ENCODE data around the gene GUCY1A1. TPM values are rescaled to one million over a fixed set of nuclear protein-coding genes. Genes with fewer than 3 reads are reported as not detected.

GUCY1A1 gene
- total RNA-seq, 1 donor from 2014 or later = 0.79 TPM

GRCh38 chr4:155679343-155679742, 12.7 kb downstream of the GUCY1A1 start:
- DNase-seq (ENCODE audit: low read depth) = peak; percentile 90

DNA sequence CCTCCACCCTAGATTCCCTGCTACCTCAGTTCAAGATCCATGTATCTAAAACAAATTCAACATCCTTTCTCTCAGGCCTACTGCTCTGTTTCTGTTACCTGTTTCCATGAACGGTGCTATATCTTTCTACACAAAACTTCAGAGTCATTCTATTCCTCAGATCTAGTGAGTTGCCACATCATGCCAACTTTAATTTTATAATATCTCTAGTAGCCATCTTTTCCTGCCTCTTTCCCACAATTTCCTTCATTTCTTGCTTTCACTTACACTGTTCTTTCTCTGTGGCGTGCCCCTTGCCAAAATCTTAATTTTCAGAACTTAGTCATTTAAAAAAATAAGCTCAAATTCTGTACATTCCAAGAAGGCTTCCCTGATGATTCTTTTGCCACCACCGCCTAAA, 15.2 kb downstream of the GUCY1A1 start:
- H3K27me3 ChIP-seq (ENCODE audit: control insufficient read depth, insufficient read depth, low read length) = no peaks in the 10 kb centered on the region
- DNase-seq (ENCODE audit: low read depth) (no peak), FAIRE-seq (no peak)
- no peak overlapping the region for H3K4me3 ChIP-seq (ENCODE audit: low read depth, low read length)
- TF ChIP-seq CTCF (IDR thresholded peaks at IDR 0.05; ENCODE audit: insufficient read depth, low read length, severe bottlenecking) = no peak
- no peaks in the 10 kb centered on the region for H3K36me3 ChIP-seq (ENCODE audit: control insufficient read depth, insufficient read depth, low read length)

More at GRCh38 chr4:155679343-155679742, 12.7 kb downstream of the GUCY1A1 start:
- Histone ChIP-seq H3K4me3 (ENCODE audit: low read depth, low read length) (no peak overlapping the region), H3K27me3 (ENCODE audit: control insufficient read depth, insufficient read depth, low read length) (no peaks in the 10 kb centered on the region), H3K36me3 (ENCODE audit: control insufficient read depth, insufficient read depth, low read length) (no peaks in the 10 kb centered on the region)
- TF ChIP-seq CTCF (IDR thresholded peaks at IDR 0.05; ENCODE audit: insufficient read depth, low read length, severe bottlenecking) = no peak
- no peak for FAIRE-seq

- DNase-seq (ENCODE audit: low read depth) (no peak), FAIRE-seq (no peak)
- Histone ChIP-seq H3K4me3 (ENCODE audit: low read depth, low read length) (no peak overlapping the region), H3K36me3 (ENCODE audit: control insufficient read depth, insufficient read depth, low read length) (no peaks in the 10 kb centered on the region), H3K27me3 (ENCODE audit: control insufficient read depth, insufficient read depth, low read length) (no peaks in the 10 kb centered on the region)
- no peak for TF ChIP-seq CTCF (IDR thresholded peaks at IDR 0.05; ENCODE audit: insufficient read depth, low read length, severe bottlenecking)
These were observed 17.8 kb downstream of the GUCY1A1 start for GRCh38 chr4:155684423-155684822.

GRCh38 chr4:155684892-155685541, 18.4 kb downstream of the GUCY1A1 start:
- no peak for FAIRE-seq
- TF ChIP-seq CTCF (IDR thresholded peaks at IDR 0.05; ENCODE audit: insufficient read depth, low read length, severe bottlenecking) = no peak
- DNase-seq (ENCODE audit: low read depth) = no peak
- Histone ChIP-seq H3K36me3 (ENCODE audit: control insufficient read depth, insufficient read depth, low read length) (no peaks in the 10 kb centered on the region), H3K4me3 (ENCODE audit: low read depth, low read length) (no peak overlapping the region), H3K27me3 (ENCODE audit: control insufficient read depth, insufficient read depth, low read length) (no peaks in the 10 kb centered on the region)

- no peaks in the 10 kb centered on the region for H3K36me3 ChIP-seq (ENCODE audit: control insufficient read depth, insufficient read depth, low read length)
- TF ChIP-seq CTCF (IDR thresholded peaks at IDR 0.05; ENCODE audit: insufficient read depth, low read length, severe bottlenecking) = no peak
- FAIRE-seq (no peak), DNase-seq (ENCODE audit: low read depth) (no peak)
- H3K27me3 ChIP-seq (ENCODE audit: control insufficient read depth, insufficient read depth, low read length) = no peaks in the 10 kb centered on the region
- H3K4me3 ChIP-seq (ENCODE audit: low read depth, low read length) = no peak overlapping the region
These were observed 20.8 kb downstream of the GUCY1A1 start for GRCh38 chr4:155687380-155687982.

All from bronchial epithelial cell (primary cell).